Hematopoietic multipotent progenitor cell treated with erythropoietin and hydrocortisone succinate and interleukin-3 and kit ligand, for 17 days (in vitro differentiated cells): ENCODE measurements around the gene LRFN2.

ENCODE experiments used
- DNase-seq: peaks from one replicate; pipeline ENCODE4 v3.0.0-alpha.2; 2015; ENCODE audit warnings: low spot score

LRFN2 gene

DNA sequence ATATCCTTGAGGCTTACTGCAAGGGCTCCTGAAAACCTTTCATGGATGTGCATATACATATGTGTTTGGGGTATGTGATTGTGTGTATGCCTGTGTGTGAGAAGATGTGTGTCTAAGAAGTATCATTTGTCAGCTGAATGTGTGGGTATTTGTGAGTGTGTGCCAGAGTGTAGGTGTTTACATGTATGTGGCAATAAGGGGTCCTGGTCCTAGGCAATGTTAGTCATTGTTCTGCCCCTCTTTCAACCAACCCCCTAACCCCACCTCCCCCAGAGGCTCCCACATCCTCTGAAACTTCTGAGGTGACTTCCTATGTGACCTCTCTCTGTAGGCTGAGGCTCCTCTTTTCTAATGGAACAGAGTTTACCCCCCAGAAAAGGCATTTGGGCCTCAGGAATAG is 186.4 kb downstream of the LRFN2 start:
- DNase-seq = no peak

GRCh38 chr6:40399888-40400457 is 187.2 kb downstream of the LRFN2 start:
- DNase-seq = no peak

- DNase-seq = no peak
These were observed 188.2 kb downstream of the LRFN2 start for GRCh38 chr6:40398810-40399477.

- no peak for DNase-seq
These were observed 189.0 kb downstream of the LRFN2 start for GRCh38 chr6:40398034-40398691.

GRCh38 chr6:40397287-40398033 is 189.7 kb downstream of the LRFN2 start:
- no peak for DNase-seq

DNA sequence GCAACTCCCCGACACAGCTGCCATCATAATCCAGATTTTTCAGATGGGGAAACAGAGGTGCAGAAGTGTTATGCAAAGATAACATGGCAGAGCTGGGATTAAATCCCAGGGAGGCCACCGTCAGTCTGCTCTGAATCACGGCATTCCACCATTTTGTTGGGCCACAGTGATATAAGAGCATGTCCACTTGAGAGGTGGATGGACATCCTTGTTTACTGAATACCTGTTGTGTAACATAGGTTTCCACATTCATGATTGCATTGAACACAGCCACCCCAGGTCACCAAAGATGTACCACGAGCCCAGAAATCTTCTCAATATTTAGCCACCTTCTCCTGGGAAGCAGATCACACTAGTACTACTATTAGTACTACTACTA is 191.5 kb downstream of the LRFN2 start:
- no peak for DNase-seq

GRCh38 chr6:40395066-40395697 is 192.0 kb downstream of the LRFN2 start:
- no peak for DNase-seq

DNA sequence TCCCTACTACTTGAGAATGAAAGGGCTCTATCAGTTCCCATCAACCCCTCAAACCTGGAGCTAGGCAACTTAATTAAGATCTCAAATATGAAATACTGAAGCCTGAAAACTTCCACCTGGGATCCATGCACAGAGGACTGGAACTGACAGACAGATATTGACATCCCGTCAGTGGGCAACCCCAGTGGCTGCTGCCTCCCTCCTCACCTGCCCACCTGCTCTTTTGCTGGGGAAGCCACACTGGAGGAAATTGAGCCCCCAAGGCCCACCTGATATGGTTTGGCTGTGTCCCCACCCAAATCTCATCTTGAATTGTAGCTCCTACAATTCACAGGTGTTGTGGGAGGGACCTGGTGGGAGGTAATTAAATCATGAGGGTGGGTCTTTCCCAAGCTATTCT is 192.8 kb downstream of the LRFN2 start:
- no peak for DNase-seq

DNA sequence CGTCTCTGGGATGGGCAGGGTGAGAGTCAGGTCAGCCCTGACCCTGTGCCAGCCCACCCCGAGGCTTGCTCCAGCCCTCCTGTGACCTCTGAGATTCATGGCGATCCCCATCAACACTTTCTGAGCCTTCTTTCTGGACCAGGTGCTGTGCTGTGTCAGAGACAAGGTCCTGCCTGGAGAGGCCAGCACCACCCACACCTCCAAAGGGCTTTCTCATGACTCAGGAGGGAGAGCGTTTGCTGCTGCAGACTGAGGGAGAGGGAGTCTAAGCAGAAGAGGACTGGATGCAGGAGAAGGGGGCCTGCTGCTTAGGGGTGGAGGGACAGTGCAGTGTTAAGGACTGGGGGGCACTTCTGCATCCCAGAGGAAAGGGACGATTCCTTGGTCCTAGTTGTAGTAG is 193.5 kb downstream of the LRFN2 start:
- DNase-seq = no peak

GRCh38 chr6:40392589-40392988 is 194.6 kb downstream of the LRFN2 start:
- DNase-seq = no peak

- no peak for DNase-seq
These were observed 195.2 kb downstream of the LRFN2 start for GRCh38 chr6:40391851-40392517.

DNA sequence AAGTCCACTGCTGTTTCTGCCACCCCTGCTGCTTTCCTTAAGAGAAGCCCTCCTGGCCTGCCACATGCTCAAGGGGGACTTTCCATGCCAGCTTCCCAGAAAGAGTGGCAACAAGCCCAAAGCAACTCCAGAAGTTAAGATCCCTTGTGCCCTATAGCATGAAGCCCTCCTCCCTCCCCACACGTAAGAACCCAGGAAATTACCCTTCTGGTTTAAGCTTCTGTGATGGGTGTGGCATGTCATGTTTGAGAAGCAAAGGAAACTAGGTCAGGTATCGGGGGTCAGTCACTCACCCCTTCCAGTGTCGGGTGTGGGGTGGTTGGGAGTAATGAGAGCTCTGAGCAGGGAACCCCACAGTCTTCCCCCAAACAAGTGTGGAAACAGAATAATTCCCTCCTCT is 196.1 kb downstream of the LRFN2 start:
- no peak for DNase-seq

- no peak for DNase-seq
These were observed 196.9 kb downstream of the LRFN2 start for GRCh38 chr6:40390144-40390800.

GRCh38 chr6:40389254-40389653 is 197.9 kb downstream of the LRFN2 start:
- no peak for DNase-seq

- DNase-seq = no peak
These were observed 199.3 kb downstream of the LRFN2 start for GRCh38 chr6:40387871-40388264.

DNA sequence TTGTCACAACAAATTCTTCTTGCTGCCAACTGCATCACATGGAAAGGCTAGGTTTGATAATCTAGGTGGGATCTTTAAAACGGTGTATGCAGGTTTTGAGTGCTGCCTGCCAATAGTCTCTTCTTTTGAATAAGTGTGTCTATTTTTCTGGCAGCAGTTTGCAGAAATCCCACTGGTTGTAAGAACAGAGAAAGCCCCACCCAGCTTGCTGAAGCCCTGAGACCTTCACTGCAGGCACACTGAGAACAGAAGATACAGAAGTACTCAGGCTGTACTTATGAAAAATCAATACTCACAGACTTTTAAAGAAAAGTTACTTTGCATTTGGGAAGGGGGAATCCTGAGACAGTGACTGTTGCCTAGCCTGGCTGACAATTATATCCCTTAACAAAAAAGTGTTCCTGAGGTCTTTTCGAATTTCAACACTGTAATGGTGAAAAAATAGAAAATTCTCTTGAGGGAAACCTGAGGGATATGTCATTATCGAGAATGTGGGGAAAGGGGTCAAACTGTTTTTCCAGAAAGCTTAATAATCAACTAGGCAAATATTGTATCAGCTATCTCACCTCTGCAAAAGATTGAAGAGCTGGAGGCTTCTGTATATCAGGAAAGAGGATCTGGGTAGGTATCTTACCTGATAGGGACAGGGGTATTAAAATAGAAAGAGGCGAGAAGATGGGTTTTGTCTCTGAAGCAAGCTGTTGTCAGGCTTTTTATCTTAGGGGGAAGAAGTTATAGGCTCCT is 199.9 kb downstream of the LRFN2 start:
- DNase-seq = no peak

DNA sequence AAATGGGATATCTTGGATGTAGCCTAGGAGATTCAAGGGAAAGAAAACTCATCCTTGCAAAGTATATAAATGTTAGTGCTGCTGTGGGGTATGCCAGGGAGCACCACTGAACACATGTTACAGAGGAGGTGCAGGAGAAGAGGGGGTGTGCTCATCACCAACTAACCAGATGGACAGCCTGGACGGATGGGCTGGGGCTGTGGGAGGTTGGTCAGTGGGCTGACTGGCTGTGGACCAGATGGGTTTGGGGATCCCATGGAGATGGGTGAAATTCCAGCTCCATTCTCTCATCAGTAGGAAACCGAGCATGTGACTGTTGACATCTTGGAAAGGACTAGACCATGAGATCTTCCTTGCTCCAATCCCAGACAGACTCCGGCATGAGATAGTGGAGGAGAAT is 201.0 kb downstream of the LRFN2 start:
- DNase-seq = no peak

GRCh38 chr6:40383348-40384115 is 203.6 kb downstream of the LRFN2 start:
- DNase-seq = no peak

GRCh38 chr6:40380271-40380670 is 206.9 kb downstream of the LRFN2 start:
- DNase-seq = no peak

- no peak for DNase-seq
These were observed 207.4 kb downstream of the LRFN2 start for GRCh38 chr6:40379811-40380210.
